Osteocyte (in vitro differentiated cells): ENCODE measurements around the gene GGT7. TPM values are rescaled to one million over a fixed set of nuclear protein-coding genes. Genes with fewer than 3 reads are reported as not detected.

ENCODE experiments used
- DNase-seq: peaks from one replicate; pipeline ENCODE4 v3.0.0; 2021; ENCODE audit warnings: mixed read lengths; ENCODE audit not compliant: unreplicated experiment; ENCODE audit errors: extremely low spot score
- H3K27ac Mint-ChIP-seq: one replicate; pipeline ENCODE4 v1.8.0; 2021; ENCODE audit warnings: mild to moderate bottlenecking, mixed read lengths; ENCODE audit not compliant: unreplicated experiment
- H3K27me3 Mint-ChIP-seq: one replicate; pipeline ENCODE4 v1.8.0; 2021; ENCODE audit warnings: mixed read lengths; ENCODE audit not compliant: unreplicated experiment
- H3K36me3 Mint-ChIP-seq: one replicate; pipeline ENCODE4 v1.8.0; 2021; ENCODE audit warnings: mixed read lengths; ENCODE audit not compliant: unreplicated experiment
- H3K4me1 Mint-ChIP-seq: one replicate; pipeline ENCODE4 v1.8.0; 2021; ENCODE audit warnings: mixed read lengths; ENCODE audit not compliant: unreplicated experiment
- H3K4me3 Mint-ChIP-seq: one replicate; pipeline ENCODE4 v1.8.0; 2021; ENCODE audit warnings: mild to moderate bottlenecking, moderate library complexity, mixed read lengths; ENCODE audit not compliant: unreplicated experiment
- H3K9me3 Mint-ChIP-seq: one replicate; pipeline ENCODE4 v1.8.0; 2021; ENCODE audit warnings: mixed read lengths; ENCODE audit not compliant: unreplicated experiment
- CTCF ChIP-seq: fragments of 200-600 bp; sonication (generic); IDR thresholded peaks from 2 replicates; pipeline ENCODE4 v1.5.0; 2021; ENCODE audit warnings: antibody characterized with exemption, mild to moderate bottlenecking, moderate library complexity
- total RNA-seq: library from RNA; stranded (reverse); gene quantifications from 2 replicates; pipeline ENCODE4 v1.2.1, GENCODE V29; 2021

GGT7 gene
- total RNA-seq, 1 donor from 2014 or later, result 37.0 TPM

- Mint-ChIP-seq H3K4me1 (no peaks in the 10 kb centered on the region), H3K9me3 (no peaks in the 10 kb centered on the region), H3K27ac (no peak overlapping the region), H3K27me3 (no peaks in the 10 kb centered on the region), H3K4me3 (no peak overlapping the region), H3K36me3 (peaks cover 17% of the 10 kb centered on the region)
- TF ChIP-seq CTCF, result no peak
- no peak for DNase-seq
Observed at GRCh38 chr20:34806255-34806654, 66.4 kb downstream of the GGT7 start.

- Mint-ChIP-seq H3K27ac (no peak overlapping the region), H3K4me3 (no peak overlapping the region), H3K9me3 (peaks cover 7% of the 10 kb centered on the region), H3K36me3 (peaks cover 13% of the 10 kb centered on the region), H3K27me3 (no peaks in the 10 kb centered on the region), H3K4me1 (peaks cover 6% of the 10 kb centered on the region)
- DNase-seq, result no peak
- TF ChIP-seq CTCF, result no peak
Observed at GRCh38 chr20:34798871-34799270, 73.8 kb downstream of the GGT7 start.

GRCh38 chr20:34798328-34798727 lies 74.3 kb downstream of the GGT7 start:
- no peaks in the 10 kb centered on the region for H3K27me3 Mint-ChIP-seq
- H3K4me3 Mint-ChIP-seq, result no peak overlapping the region
- H3K9me3 Mint-ChIP-seq, result peaks cover 7% of the 10 kb centered on the region
- no peak for DNase-seq
- peaks cover 13% of the 10 kb centered on the region for H3K36me3 Mint-ChIP-seq
- H3K27ac Mint-ChIP-seq, result no peak overlapping the region
- no peak for TF ChIP-seq CTCF
- peaks cover 6% of the 10 kb centered on the region for H3K4me1 Mint-ChIP-seq

GRCh38 chr20:34797012-34797995 lies 75.4 kb downstream of the GGT7 start:
- H3K36me3 Mint-ChIP-seq, result peaks cover 11% of the 10 kb centered on the region
- H3K9me3 Mint-ChIP-seq, result peaks cover 7% of the 10 kb centered on the region
- no peak for DNase-seq
- H3K4me1 Mint-ChIP-seq, result peaks cover 11% of the 10 kb centered on the region
- H3K27me3 Mint-ChIP-seq, result no peaks in the 10 kb centered on the region
- H3K27ac Mint-ChIP-seq, result no peak overlapping the region
- TF ChIP-seq CTCF, result no peak
- no peak overlapping the region for H3K4me3 Mint-ChIP-seq

Other genes with a start within 250 kb of the GGT7 start
- 15.5 and 18.2 TPM in 2 replicates for gene PIGU, start 195.8 kb downstream of the GGT7 start, total RNA-seq
- 34.3 and 34.4 TPM in 2 replicates for gene TP53INP2, start 168.5 kb downstream of the GGT7 start, total RNA-seq
- 33.4 and 33.9 TPM in 2 replicates for gene NCOA6, start 47.2 kb downstream of the GGT7 start, total RNA-seq
- gene ACSS2, start 3.8 kb upstream of the GGT7 start, total RNA-seq, result 28.2 and 31.1 TPM in 2 replicates
- gene GSS, start 83.0 kb upstream of the GGT7 start, total RNA-seq, result 36.0 and 37.2 TPM in 2 replicates
- gene MYH7B, start 83.0 kb upstream of the GGT7 start, total RNA-seq, result 0.18 and 0.86 TPM in 2 replicates
- gene TRPC4AP, start 220.0 kb upstream of the GGT7 start, total RNA-seq, result 83.0 TPM in 2 replicates